H9 (cell line): ENCODE data around the gene MALRD1. TPM values are rescaled to one million over a fixed set of nuclear protein-coding genes. Genes with fewer than 3 reads are reported as not detected.

Source experiments
- DNase-seq: peaks from one replicate; pipeline ENCODE4 v3.0.0-alpha.2; 2017
- H2AFZ ChIP-seq: one replicate; pipeline ENCODE4 v1.6.1; 2013; ENCODE audit warnings: mild to moderate bottlenecking, low read length, control low read depth, moderate library complexity
- H2AK5ac ChIP-seq: 2 replicates; pipeline ENCODE4 v1.6.1; 2013; ENCODE audit warnings: low read length, control low read depth, mixed read lengths; ENCODE audit not compliant: insufficient read length
- H2BK120ac ChIP-seq: one replicate; pipeline ENCODE4 v1.6.1; 2013; ENCODE audit warnings: low read depth, mild to moderate bottlenecking, low read length, control low read depth, inconsistent platforms; ENCODE audit not compliant: poor library complexity, severe bottlenecking
- H2BK12ac ChIP-seq: 2 replicates; pipeline ENCODE4 v1.6.1; 2013; ENCODE audit warnings: low read length, control low read depth, mixed read lengths, low read depth; ENCODE audit not compliant: insufficient read length
- H2BK15ac ChIP-seq: 2 replicates; pipeline ENCODE4 v1.6.1; 2013; ENCODE audit warnings: low read depth, low read length, control low read depth
- H2BK20ac ChIP-seq: one replicate; pipeline ENCODE4 v1.6.1; 2013; ENCODE audit warnings: low read depth, mild to moderate bottlenecking, low read length, control low read depth, inconsistent platforms; ENCODE audit not compliant: poor library complexity, severe bottlenecking
- H2BK5ac ChIP-seq: 2 replicates; pipeline ENCODE4 v1.6.1; 2013; ENCODE audit warnings: low read length, control low read depth, mixed read lengths; ENCODE audit not compliant: insufficient read length
- H3K14ac ChIP-seq: 2 replicates; pipeline ENCODE4 v1.6.1; 2013; ENCODE audit warnings: low read length, control low read depth; ENCODE audit not compliant: insufficient read depth
- H3K18ac ChIP-seq: 2 replicates; pipeline ENCODE4 v1.6.1; 2013; ENCODE audit warnings: low read depth, mild to moderate bottlenecking, mixed read lengths, low read length, control low read depth; ENCODE audit not compliant: insufficient read length
- H3K23ac ChIP-seq: 2 replicates; pipeline ENCODE4 v1.6.1; 2013; ENCODE audit warnings: low read length, control low read depth, mixed read lengths, low read depth; ENCODE audit not compliant: insufficient read length
- H3K23me2 ChIP-seq: 2 replicates; pipeline ENCODE4 v1.6.1; 2013; ENCODE audit warnings: low read depth, mild to moderate bottlenecking, mixed read lengths, low read length, control low read depth; ENCODE audit not compliant: insufficient read length, poor library complexity, severe bottlenecking
- H3K27ac ChIP-seq: 2 replicates; pipeline ENCODE4 v1.5.1; 2013; ENCODE audit warnings: low read length, control low read depth, mixed read lengths, low read depth; ENCODE audit not compliant: insufficient read length
- H3K27me3 ChIP-seq: 2 replicates; pipeline ENCODE4 v1.6.1; 2013; ENCODE audit warnings: low read length, control low read depth, inconsistent platforms; ENCODE audit not compliant: insufficient read depth
- H3K4ac ChIP-seq: 2 replicates; pipeline ENCODE4 v1.6.1; 2013; ENCODE audit warnings: low read depth, mild to moderate bottlenecking, control low read depth, inconsistent platforms, low read length, moderate library complexity
- H3K4me1 ChIP-seq: 2 replicates; pipeline ENCODE4 v1.6.1; 2013; ENCODE audit warnings: low read length, control low read depth, inconsistent platforms; ENCODE audit not compliant: insufficient read depth
- H3K4me2 ChIP-seq: 2 replicates; pipeline ENCODE4 v1.6.1; 2013; ENCODE audit warnings: low read length, control low read depth, mixed read lengths; ENCODE audit not compliant: insufficient read length, insufficient read depth
- H3K56ac ChIP-seq: 2 replicates; pipeline ENCODE4 v1.6.1; 2013; ENCODE audit warnings: low read depth, mild to moderate bottlenecking, mixed read lengths, low read length, control low read depth; ENCODE audit not compliant: insufficient read length
- H3K79me1 ChIP-seq: 2 replicates; pipeline ENCODE4 v1.6.1; 2013; ENCODE audit warnings: low read depth, mild to moderate bottlenecking, moderate library complexity, low read length, control low read depth, inconsistent platforms; ENCODE audit not compliant: insufficient read depth, poor library complexity, severe bottlenecking
- H3K79me2 ChIP-seq: 2 replicates; pipeline ENCODE4 v1.6.1; 2013; ENCODE audit warnings: low read length, control low read depth, inconsistent platforms; ENCODE audit not compliant: insufficient read depth
- H3K9ac ChIP-seq: 2 replicates; pipeline ENCODE4 v1.6.1; 2013; ENCODE audit warnings: low read length, control low read depth, mixed read lengths; ENCODE audit not compliant: insufficient read length; ENCODE audit errors: extremely low read depth
- H3K9me3 ChIP-seq: one replicate; pipeline ENCODE4 v1.6.1; 2013; ENCODE audit warnings: low read depth, low read length, inconsistent platforms; ENCODE audit not compliant: control insufficient read depth
- H3T11ph ChIP-seq: one replicate; pipeline ENCODE4 v1.6.1; 2013; ENCODE audit warnings: mild to moderate bottlenecking, low read length, control low read depth, inconsistent platforms
- H4K20me1 ChIP-seq: one replicate; pipeline ENCODE4 v1.6.1; 2013; ENCODE audit not compliant: control insufficient read depth, insufficient read length, insufficient read depth
- H4K5ac ChIP-seq: 2 replicates; pipeline ENCODE4 v1.6.1; 2013; ENCODE audit warnings: low read depth, mild to moderate bottlenecking, mixed read lengths, low read length, control low read depth; ENCODE audit not compliant: insufficient read length
- H4K8ac ChIP-seq: replicated peaks from 2 replicates; pipeline ENCODE4 v1.6.1; 2013; ENCODE audit warnings: low read length, control low read depth, mixed read lengths, low read depth; ENCODE audit not compliant: insufficient read length
- H4K91ac ChIP-seq: 2 replicates; pipeline ENCODE4 v1.6.1; 2013; ENCODE audit warnings: low read depth, mild to moderate bottlenecking, moderate library complexity, mixed read lengths, low read length, control low read depth; ENCODE audit not compliant: insufficient read length
- H3K27ac Mint-ChIP-seq, 3 experiments: 2 replicates in 2 of 3; 3 replicates in 1 of 3; pipeline ENCODE4 v1.8.0; 2020 to 2021; ENCODE audit warnings: mixed read lengths in 3 of 3, mild to moderate bottlenecking in 1 of 3, moderate library complexity in 1 of 3
- H3K27me3 Mint-ChIP-seq: 2 replicates; pipeline ENCODE4 v1.8.0; 2021; ENCODE audit warnings: low read depth, mild to moderate bottlenecking, moderate library complexity, mixed read lengths
- H3K36me3 Mint-ChIP-seq, 3 experiments: 2 replicates in 2 of 3; 3 replicates in 1 of 3; pipeline ENCODE4 v1.8.0; 2020 to 2021; ENCODE audit warnings: low read depth in 3 of 3, mixed read lengths in 3 of 3; ENCODE audit not compliant: insufficient read depth in 1 of 3
- H3K4me1 Mint-ChIP-seq, 2 experiments: 2 replicates each; pipeline ENCODE4 v1.8.0; 2020; ENCODE audit warnings: mixed read lengths in 2 of 2
- H3K4me3 Mint-ChIP-seq, 2 experiments: 2 replicates in 1 of 2; 3 replicates in 1 of 2; pipeline ENCODE4 v1.8.0; 2020 to 2021; ENCODE audit warnings: mild to moderate bottlenecking in 2 of 2, mixed read lengths in 2 of 2, moderate library complexity in 1 of 2
- H3K9me3 Mint-ChIP-seq, 2 experiments: 2 replicates in 1 of 2; 3 replicates in 1 of 2; pipeline ENCODE4 v1.8.0; 2020; ENCODE audit warnings: mild to moderate bottlenecking in 2 of 2, mixed read lengths in 2 of 2, moderate library complexity in 1 of 2
- WGBS: extraction: QIAGEN DNeasy Blood & Tissue Kit; methylation state at CpG from one replicate; pipeline ENCODE4 v1.1.7; 2013; ENCODE audit warnings: missing lambda C conversion rate, low lambda C conversion rate, mixed read lengths; ENCODE audit not compliant: insufficient read length; ENCODE audit errors: extremely low coverage; 5-methylcytosine and 5-hydroxymethylcytosine counted together
- total RNA-seq: library from RNA; stranded (reverse); gene quantifications from 2 replicates; pipeline ENCODE4 v1.2.1, GENCODE V29; 2021
- TF ChIP-seq, protein P1 (sequence below): fragments of 200-600 bp; sonication (generic); conservative IDR thresholded peaks from 3 replicates; pipeline ENCODE4 v1.8.0; 2021; ENCODE audit warnings: antibody characterized with exemption, mild to moderate bottlenecking

MALRD1 gene
- total RNA-seq, 1 experiment from 2014 or later, result 0.20 TPM

DNA sequence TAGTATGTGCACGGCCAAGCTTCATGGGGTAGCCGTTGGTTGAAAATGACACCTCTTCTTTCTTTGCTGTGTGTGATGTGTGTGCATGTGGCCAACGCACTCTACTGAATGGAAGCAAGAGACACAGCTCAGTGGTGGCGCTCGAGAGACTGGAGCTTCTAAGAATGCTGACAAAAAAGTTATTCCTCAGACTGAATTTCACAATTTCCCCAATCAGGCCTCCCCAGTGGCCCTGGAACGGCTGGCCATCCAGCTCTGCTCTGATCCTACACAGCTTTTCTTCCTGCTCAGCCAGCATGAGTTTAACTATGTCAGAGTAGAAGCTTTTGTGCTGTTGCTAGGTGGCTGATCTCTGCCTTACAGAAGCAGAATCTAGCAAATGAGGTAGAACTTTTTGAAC is 581.0 kb downstream of the MALRD1 start:
- Mint-ChIP-seq H3K36me3 (no peaks in the 10 kb centered on the region), H3K4me1 (peaks cover 13 to 19% of the 10 kb centered on the region in 2 experiments), H3K27me3 (no peaks in the 10 kb centered on the region), H3K27ac (no peak overlapping the region; a peak in 1 of 7 replicates), H3K9me3 (no peaks in the 10 kb centered on the region), H3K4me3 (no peak overlapping the region)
- H3K56ac ChIP-seq, result no peak overlapping the region
- no peak overlapping the region for H2BK120ac ChIP-seq
- no peaks in the 10 kb centered on the region for H3K27me3 ChIP-seq
- H3K9me3 ChIP-seq, result no peaks in the 10 kb centered on the region
- H2AFZ ChIP-seq, result peak overlapping the region; percentile 73
- H2AK5ac ChIP-seq, result no peak overlapping the region
- H3K9ac ChIP-seq, result no peak overlapping the region
- no peak overlapping the region for H2BK15ac ChIP-seq
- H4K20me1 ChIP-seq, result no peaks in the 10 kb centered on the region
- no peaks in the 10 kb centered on the region for H3K79me2 ChIP-seq
- H3K18ac ChIP-seq, result no peak overlapping the region
- TF ChIP-seq, protein P1, sequence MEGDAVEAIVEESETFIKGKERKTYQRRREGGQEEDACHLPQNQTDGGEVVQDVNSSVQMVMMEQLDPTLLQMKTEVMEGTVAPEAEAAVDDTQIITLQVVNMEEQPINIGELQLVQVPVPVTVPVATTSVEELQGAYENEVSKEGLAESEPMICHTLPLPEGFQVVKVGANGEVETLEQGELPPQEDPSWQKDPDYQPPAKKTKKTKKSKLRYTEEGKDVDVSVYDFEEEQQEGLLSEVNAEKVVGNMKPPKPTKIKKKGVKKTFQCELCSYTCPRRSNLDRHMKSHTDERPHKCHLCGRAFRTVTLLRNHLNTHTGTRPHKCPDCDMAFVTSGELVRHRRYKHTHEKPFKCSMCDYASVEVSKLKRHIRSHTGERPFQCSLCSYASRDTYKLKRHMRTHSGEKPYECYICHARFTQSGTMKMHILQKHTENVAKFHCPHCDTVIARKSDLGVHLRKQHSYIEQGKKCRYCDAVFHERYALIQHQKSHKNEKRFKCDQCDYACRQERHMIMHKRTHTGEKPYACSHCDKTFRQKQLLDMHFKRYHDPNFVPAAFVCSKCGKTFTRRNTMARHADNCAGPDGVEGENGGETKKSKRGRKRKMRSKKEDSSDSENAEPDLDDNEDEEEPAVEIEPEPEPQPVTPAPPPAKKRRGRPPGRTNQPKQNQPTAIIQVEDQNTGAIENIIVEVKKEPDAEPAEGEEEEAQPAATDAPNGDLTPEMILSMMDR, result 0 out of 3 replicates have a peak, but pooled peaks have one; percentile 25
- H3K4me2 ChIP-seq, result no peak overlapping the region
- H3K79me1 ChIP-seq, result no peaks in the 10 kb centered on the region
- no peak overlapping the region for H4K5ac ChIP-seq
- H2BK5ac ChIP-seq, result no peak overlapping the region
- no CpG with 5 or more reads among the region's 6 CpGs for WGBS
- no peak overlapping the region for H2BK20ac ChIP-seq
- H3K4ac ChIP-seq, result no peak overlapping the region
- no peak overlapping the region for H3K14ac ChIP-seq
- no peak overlapping the region for H4K91ac ChIP-seq
- H3K23ac ChIP-seq, result no peak overlapping the region
- no peak overlapping the region for H2BK12ac ChIP-seq
- no peak overlapping the region for H3T11ph ChIP-seq
- no peak overlapping the region for H3K27ac ChIP-seq
- H4K8ac ChIP-seq, result no peak overlapping the region
- H3K4me1 ChIP-seq, result 0 out of 2 replicates have a peak, but pooled peaks cover 3% of the 10 kb centered on the region
- no peaks in the 10 kb centered on the region for H3K23me2 ChIP-seq
- DNase-seq, result peak; percentile 44
